RCC 7860 (cell line): ENCODE measurements around the gene PACS2.
"Not testable (repeated sequence)": the region's sequence is repeated elsewhere in the genome, so short reads cannot be mapped to it uniquely, and the experiment has no call there.

ENCODE experiments used
- DNase-seq: peaks from one replicate; pipeline ENCODE4 v3.0.0-alpha.2; 2015; ENCODE audit warnings: low spot score
- FAIRE-seq: peaks from 2 replicates; lab custom pipeline; 2012; peaks lifted over from hg19 to GRCh38; lab: Jason Lieb, UNC

PACS2 gene

DNA sequence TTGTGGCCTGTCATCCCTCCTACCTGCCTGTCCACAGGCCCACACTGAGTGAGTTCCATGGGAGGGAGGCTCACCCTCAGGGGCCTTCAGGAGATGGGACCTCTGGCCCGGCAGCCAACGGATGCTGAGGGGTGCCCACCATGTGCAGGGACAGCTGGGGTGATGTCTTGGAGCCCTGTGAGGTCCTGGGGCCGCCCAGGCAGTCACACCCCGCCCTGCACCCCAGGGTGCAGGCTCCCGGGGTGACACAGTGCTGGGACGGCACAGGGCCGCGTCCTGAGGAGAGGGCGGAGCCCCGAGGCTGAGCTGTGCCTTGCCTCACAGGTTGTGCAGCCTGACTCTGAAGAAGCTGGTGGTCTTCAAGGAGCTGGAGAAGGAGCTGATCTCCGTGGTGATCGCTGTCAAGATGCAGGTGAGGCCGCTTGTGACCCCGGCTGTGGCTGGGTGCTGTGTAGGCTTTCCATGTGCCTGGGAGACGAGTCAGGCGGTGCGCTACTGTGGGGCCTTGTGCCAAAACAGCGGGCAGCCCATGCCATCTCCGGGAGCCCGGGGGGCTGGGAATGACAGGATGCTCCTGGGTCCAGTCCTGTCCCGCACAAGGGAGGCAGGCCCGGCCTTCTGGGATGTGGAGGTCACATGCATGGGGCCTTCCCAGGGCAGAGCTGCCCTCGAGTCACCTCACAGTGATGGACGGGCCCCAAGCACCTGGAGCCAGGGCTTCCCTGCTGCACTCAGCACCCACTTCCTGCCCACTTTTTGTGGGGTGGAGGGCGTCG, 33.8 kb downstream of the PACS2 start:
- no peak for DNase-seq
- FAIRE-seq: no peak

DNA sequence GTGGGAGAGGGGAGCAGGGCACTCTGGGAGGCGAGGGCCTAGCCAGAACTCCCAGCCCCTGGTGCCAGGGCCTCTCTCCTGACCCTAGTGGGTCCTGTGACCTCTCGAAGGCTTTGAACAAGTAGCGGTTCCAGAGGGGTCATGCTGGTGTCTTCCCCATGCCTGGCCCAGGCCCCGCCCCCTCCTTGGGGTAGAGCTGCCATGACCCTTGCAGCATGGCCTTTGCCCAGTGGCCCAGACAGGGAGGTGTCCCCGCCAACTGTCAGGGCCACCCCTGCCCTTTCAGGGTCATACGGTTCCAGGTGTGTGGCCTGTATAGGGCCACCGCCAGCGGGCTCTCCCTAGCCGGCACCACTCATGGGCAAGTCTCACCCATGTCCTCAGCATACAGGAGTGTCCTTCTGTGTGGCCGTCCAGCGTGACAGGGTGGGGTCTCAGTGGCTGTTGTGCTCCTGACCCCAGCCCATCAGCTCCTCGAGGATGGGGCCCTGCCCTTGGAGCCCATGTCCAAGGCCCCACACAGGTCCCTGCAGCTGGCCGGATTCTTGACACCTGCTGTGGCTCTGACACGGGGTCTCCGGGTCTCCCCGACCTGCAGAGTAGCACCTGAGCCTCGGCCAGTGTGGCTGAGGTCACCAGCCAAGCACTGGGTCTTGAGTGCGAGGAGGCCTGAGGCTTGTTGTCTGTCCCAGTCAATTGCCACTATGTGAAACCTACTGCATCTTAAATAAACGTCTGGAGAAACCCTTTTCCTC, 34.6 kb downstream of the PACS2 start:
- FAIRE-seq: no peak
- DNase-seq: no peak

- DNase-seq (no peak), FAIRE-seq (no peak)
Observed at GRCh38 chr14:105349992-105350391, 35.4 kb downstream of the PACS2 start.

DNA sequence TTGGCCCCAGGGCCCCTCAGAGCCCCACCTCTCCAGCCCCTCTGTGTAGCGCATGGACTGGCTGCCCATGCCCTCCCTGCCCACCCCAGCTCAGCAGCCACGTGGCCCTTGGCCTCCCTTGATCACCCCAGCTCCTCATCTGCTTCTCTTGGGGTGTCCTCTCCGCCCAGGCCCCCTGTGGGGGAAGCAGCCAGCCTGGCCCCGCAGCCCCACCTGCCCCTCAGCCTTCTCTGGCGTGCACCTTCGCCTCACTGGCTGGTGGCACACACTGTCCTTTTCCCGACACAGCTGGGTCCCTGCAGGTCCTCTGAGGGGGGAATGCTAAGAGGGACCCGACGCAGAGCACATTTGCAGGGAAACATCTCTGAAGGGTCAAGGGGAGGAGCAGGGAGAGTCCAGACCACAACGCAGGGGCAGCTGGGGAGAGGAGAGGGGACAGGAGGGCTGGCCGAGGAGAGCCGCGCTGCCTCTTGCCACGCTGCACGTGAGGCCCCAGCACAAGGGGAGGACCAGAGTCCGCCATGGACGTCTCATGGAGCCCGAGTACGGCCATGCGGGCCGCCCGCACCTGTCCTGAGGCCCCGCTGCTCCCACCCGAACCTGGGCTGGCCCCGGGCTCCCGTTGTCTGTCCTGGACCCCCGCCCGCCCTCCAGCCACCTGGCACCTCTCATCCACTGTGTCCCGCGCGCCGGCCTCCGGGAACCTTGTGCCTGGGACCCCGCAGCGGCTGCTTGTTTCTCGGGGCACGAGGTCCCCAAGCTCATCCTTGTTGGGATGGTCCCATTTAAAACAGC, 36.1 kb downstream of the PACS2 start:
- DNase-seq: no peak
- no peak for FAIRE-seq

- no peak for DNase-seq
Observed at GRCh38 chr14:105351410-105351809, 36.9 kb downstream of the PACS2 start.

GRCh38 chr14:105351920-105352851, 37.6 kb downstream of the PACS2 start:
- FAIRE-seq (no peak), DNase-seq (peak; percentile 58)

More at GRCh38 chr14:105351410-105351809, 36.9 kb downstream of the PACS2 start:
- no peak for FAIRE-seq

GRCh38 chr14:105353136-105353535, 38.6 kb downstream of the PACS2 start:
- FAIRE-seq (no peak), DNase-seq (no peak)

- no peak for FAIRE-seq
- no peak for DNase-seq
Observed at GRCh38 chr14:105354541-105354940, 40.0 kb downstream of the PACS2 start.

- FAIRE-seq: no peak
- no peak for DNase-seq
Observed at GRCh38 chr14:105355049-105355575, 40.6 kb downstream of the PACS2 start.

- DNase-seq (no peak), FAIRE-seq (no peak)
Observed at GRCh38 chr14:105355850-105356604, 41.5 kb downstream of the PACS2 start.

DNA sequence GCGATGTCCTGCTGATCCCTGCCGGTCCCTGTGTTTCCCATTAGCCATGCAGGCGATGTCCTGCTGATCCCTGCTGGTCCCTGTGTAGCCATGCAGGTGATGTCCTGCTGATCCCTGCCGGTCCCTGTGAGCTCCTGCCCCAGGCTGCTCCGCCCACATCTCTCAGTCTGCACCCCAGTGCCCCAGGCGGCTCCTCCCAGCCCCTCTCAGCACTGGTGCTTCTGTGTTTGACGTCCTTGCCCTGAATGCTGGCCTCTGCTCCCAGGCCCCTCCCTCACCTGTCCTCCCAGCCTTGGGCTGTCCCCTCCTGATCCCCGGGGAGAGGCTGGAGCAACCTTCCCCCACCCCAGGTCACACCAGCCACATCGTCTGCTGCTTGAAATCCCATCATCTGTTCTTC, 42.4 kb downstream of the PACS2 start:
- FAIRE-seq: no peak
- DNase-seq: no peak

DNA sequence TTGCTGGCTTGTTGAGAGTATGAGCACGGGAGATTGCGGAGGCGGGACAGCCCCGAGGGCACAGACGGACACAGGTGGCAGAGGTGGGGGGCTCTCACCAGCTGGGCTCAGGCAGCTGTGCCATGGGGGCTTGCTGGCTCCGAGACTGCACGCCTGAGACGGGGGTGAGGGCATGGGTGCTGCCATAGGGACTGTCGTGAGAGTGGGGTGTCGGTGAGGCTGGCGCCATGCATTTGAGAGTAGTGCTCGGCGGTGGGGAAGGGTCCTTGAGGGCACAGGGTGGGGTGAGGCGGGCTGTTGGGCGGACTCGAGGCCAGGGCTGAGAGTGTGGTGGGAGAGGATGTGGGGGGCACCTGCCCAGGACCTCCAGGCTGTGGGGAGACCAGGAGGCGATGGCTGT, 43.1 kb downstream of the PACS2 start:
- DNase-seq (no peak), FAIRE-seq (no peak)

DNA sequence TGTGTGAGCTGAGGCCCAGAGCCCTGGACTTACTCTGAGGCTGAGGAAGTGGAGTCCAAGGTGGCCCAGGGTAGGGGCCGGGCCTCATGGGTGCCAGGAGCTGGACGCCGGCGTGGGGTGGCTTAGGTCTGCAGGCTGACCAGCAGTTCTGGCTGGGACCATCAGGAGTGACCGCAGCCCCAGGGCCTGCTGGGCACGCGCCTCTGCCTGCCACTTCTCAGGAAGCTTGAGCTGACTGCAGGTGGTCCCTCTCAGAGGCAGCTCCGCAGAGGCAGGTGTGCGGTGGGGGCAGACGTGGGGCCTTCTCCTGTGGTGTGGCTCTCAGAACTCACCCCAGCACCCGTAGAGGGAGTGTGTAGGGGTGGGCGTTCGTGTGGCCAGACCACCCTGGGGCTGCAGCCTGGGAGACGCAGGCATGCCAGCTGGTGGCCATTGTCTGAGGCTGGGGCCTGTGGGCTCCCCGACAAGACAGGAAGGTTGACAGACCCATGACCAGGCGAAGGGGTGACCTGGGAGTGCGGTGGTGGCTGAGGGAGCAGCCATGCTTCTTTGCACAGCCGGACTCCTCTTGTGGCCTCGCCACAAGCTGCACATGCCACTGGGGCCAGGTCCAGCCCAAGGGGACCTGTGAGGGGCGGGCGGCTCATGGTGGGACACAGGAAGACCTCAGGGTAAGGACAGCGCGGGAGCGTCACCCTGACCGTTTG, 43.7 kb downstream of the PACS2 start:
- DNase-seq (no peak), FAIRE-seq (no peak)

DNA sequence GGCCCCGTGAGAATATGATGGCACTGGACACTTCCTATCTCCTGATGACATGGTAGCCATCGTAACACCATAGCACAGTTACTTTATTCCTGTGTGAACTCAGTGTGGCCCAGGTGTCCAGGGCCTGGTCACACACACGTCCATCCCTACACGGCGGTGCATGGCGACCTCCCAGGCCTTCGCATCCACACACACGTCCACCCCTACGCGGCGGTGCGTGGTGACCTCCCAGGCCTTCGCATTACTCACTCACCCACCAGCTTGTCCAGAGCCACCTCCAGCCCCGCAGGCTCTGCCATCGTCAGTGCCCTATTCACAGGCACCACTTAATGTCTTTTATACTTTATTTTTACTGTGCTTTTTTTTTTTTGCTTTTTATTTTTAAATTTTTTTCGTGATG, 44.4 kb downstream of the PACS2 start:
- FAIRE-seq (no peak), DNase-seq (no peak)

GRCh38 chr14:105361412-105361811, 46.9 kb downstream of the PACS2 start:
- not testable (repeated sequence) for DNase-seq, FAIRE-seq

- FAIRE-seq (no peak), DNase-seq (no peak)
Observed at GRCh38 chr14:105363847-105364708, 49.5 kb downstream of the PACS2 start.

DNA sequence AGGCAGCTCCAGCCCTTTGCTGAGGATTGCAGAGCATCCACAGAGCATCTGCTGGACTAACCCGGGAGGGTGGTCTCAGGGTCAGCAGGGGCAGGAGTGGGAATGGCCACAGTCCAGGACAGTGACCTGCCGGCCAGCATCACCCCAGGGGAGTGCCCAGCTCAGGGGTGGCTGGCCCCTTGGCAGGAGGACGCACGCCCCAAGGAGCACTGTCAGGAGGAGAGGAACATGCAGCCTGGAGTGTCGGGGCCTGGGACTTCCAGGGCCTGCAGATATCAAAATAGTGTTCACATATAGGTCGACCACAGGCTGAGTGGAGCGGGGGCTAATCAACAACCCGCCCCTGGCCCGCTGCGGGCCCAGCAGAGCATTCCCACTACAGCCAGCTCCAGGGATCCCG, 50.6 kb downstream of the PACS2 start:
- FAIRE-seq (no peak), DNase-seq (no peak)

GRCh38 chr14:105365681-105366080, 51.1 kb downstream of the PACS2 start:
- no peak for DNase-seq
- FAIRE-seq: no peak
